Astrocyte (in vitro differentiated cells and primary cell): ENCODE results near the gene PSMD4. TPM values are rescaled to one million over a fixed set of nuclear protein-coding genes. Genes with fewer than 3 reads are reported as not detected.

Source experiments
- DNase-seq: peaks from one replicate; pipeline ENCODE4 v3.0.0-alpha.2; 2010; ENCODE audit warnings: low read depth
- FAIRE-seq: peaks from 2 replicates; lab custom pipeline; 2011; peaks lifted over from hg19 to GRCh38; lab: Jason Lieb, UNC
- H2AFZ ChIP-seq: 2 replicates; pipeline ENCODE4 v1.6.0; 2012; ENCODE audit warnings: low read depth, low read length, inconsistent platforms
- H3K27ac ChIP-seq: 2 replicates; pipeline ENCODE4 v1.5.1; 2011; ENCODE audit warnings: low read depth, low read length, inconsistent platforms
- H3K27me3 ChIP-seq: 2 replicates; pipeline ENCODE4 v1.6.0; 2011; ENCODE audit warnings: low read length, inconsistent platforms; ENCODE audit not compliant: insufficient read depth
- H3K36me3 ChIP-seq: 2 replicates; pipeline ENCODE4 v1.5.1; 2011; ENCODE audit warnings: low read length, inconsistent platforms; ENCODE audit not compliant: insufficient read depth
- H3K4me1 ChIP-seq: 2 replicates; pipeline ENCODE4 v1.5.1; 2011; ENCODE audit warnings: low read length, inconsistent platforms; ENCODE audit not compliant: insufficient read depth
- H3K4me2 ChIP-seq: 2 replicates; pipeline ENCODE4 v1.6.0; 2012; ENCODE audit warnings: low read length, inconsistent platforms
- H3K4me3 ChIP-seq: 2 replicates; pipeline ENCODE4 v1.5.1; 2011; ENCODE audit warnings: low read depth, mild to moderate bottlenecking, low read length, inconsistent platforms; ENCODE audit not compliant: insufficient read depth
- H3K79me2 ChIP-seq: 2 replicates; pipeline ENCODE4 v1.6.0; 2012; ENCODE audit warnings: mild to moderate bottlenecking, low read length, inconsistent platforms; ENCODE audit not compliant: insufficient read depth
- H3K9ac ChIP-seq: 2 replicates; pipeline ENCODE4 v1.6.0; 2012; ENCODE audit warnings: mild to moderate bottlenecking, low read length, inconsistent platforms
- H3K9me3 ChIP-seq: 2 replicates; pipeline ENCODE4 v1.5.1; 2012; ENCODE audit warnings: low read depth, mild to moderate bottlenecking, low read length, inconsistent platforms; ENCODE audit not compliant: insufficient read depth
- H4K20me1 ChIP-seq: 2 replicates; pipeline ENCODE4 v1.6.0; 2012; ENCODE audit warnings: low read length, inconsistent platforms; ENCODE audit not compliant: insufficient read depth
- H3K27ac Mint-ChIP-seq: one replicate; pipeline ENCODE4 v1.8.0; 2021; ENCODE audit warnings: mild to moderate bottlenecking, mixed read lengths; ENCODE audit not compliant: unreplicated experiment
- H3K27me3 Mint-ChIP-seq: one replicate; pipeline ENCODE4 v1.8.0; 2021; ENCODE audit warnings: low read depth, mixed read lengths; ENCODE audit not compliant: unreplicated experiment
- H3K36me3 Mint-ChIP-seq: one replicate; pipeline ENCODE4 v1.8.0; 2021; ENCODE audit warnings: low read depth, mixed read lengths; ENCODE audit not compliant: unreplicated experiment
- H3K4me1 Mint-ChIP-seq: one replicate; pipeline ENCODE4 v1.8.0; 2021; ENCODE audit warnings: low read depth, mixed read lengths; ENCODE audit not compliant: unreplicated experiment
- H3K4me3 Mint-ChIP-seq: one replicate; pipeline ENCODE4 v1.8.0; 2021; ENCODE audit warnings: mild to moderate bottlenecking, moderate library complexity, mixed read lengths; ENCODE audit not compliant: unreplicated experiment
- H3K9me3 Mint-ChIP-seq: one replicate; pipeline ENCODE4 v1.8.0; 2021; ENCODE audit warnings: mild to moderate bottlenecking, mixed read lengths; ENCODE audit not compliant: unreplicated experiment
- CTCF ChIP-seq: IDR thresholded peaks from 2 replicates; pipeline ENCODE4 v1.5.1; 2011; ENCODE audit warnings: low read depth, mild to moderate bottlenecking, inconsistent platforms, low read length, moderate library complexity; ENCODE audit not compliant: insufficient read depth
- EZH2 ChIP-seq: IDR thresholded peaks from 2 replicates; pipeline ENCODE4 v1.6.1; 2012; ENCODE audit warnings: mild to moderate bottlenecking, low read length, inconsistent platforms; ENCODE audit not compliant: insufficient read depth
- total RNA-seq: library from RNA; stranded (reverse); gene quantifications from 2 replicates; pipeline ENCODE4 v1.2.1, GENCODE V29; 2021

The PSMD4 gene
- total RNA-seq, 1 donor from 2014 or later, result 171 TPM

- no peak for TF ChIP-seq EZH2
- no peak for TF ChIP-seq CTCF
- Histone ChIP-seq H3K4me3 (no peak overlapping the region), H3K27me3 (no peaks in the 10 kb centered on the region), H4K20me1 (peaks cover 13% of the 10 kb centered on the region), H3K4me2 (no peak overlapping the region), H3K36me3 (peaks cover 31% of the 10 kb centered on the region), H3K27ac (no peak overlapping the region), H3K9me3 (no peaks in the 10 kb centered on the region), H2AFZ (no peak overlapping the region), H3K79me2 (peaks cover 16% of the 10 kb centered on the region), H3K9ac (no peak overlapping the region), H3K4me1 (no peaks in the 10 kb centered on the region)
- peaks cover 26% of the 10 kb centered on the region for H3K36me3 Mint-ChIP-seq
- H3K27me3 Mint-ChIP-seq, result no peaks in the 10 kb centered on the region
- FAIRE-seq, result no peak
- H3K9me3 Mint-ChIP-seq, result no peaks in the 10 kb centered on the region
- peaks cover 4% of the 10 kb centered on the region for H3K4me1 Mint-ChIP-seq
- H3K4me3 Mint-ChIP-seq, result no peak overlapping the region
- no peak for DNase-seq
- peak overlapping the region; percentile 34 for H3K27ac Mint-ChIP-seq
These were observed 11.8 kb downstream of the PSMD4 start for GRCh38 chr1:151266315-151266714.

- H3K4me1 ChIP-seq, result no peaks in the 10 kb centered on the region
- H3K27ac ChIP-seq, result no peak overlapping the region
- H3K9ac ChIP-seq, result no peak overlapping the region
- FAIRE-seq (no peak), DNase-seq (no peak)
- no peaks in the 10 kb centered on the region for H3K27me3 ChIP-seq
- Mint-ChIP-seq H3K4me3 (no peak overlapping the region), H3K27me3 (no peaks in the 10 kb centered on the region), H3K27ac (no peak overlapping the region), H3K4me1 (peaks cover 4% of the 10 kb centered on the region), H3K36me3 (peaks cover 27% of the 10 kb centered on the region), H3K9me3 (no peaks in the 10 kb centered on the region)
- peaks cover 12% of the 10 kb centered on the region for H3K79me2 ChIP-seq
- H2AFZ ChIP-seq, result no peak overlapping the region
- H4K20me1 ChIP-seq, result peaks cover 8% of the 10 kb centered on the region
- no peak overlapping the region for H3K4me2 ChIP-seq
- peaks cover 31% of the 10 kb centered on the region for H3K36me3 ChIP-seq
- no peak overlapping the region for H3K4me3 ChIP-seq
- H3K9me3 ChIP-seq, result no peaks in the 10 kb centered on the region
- TF ChIP-seq CTCF (no peak), EZH2 (no peak)
These were observed 12.3 kb downstream of the PSMD4 start for GRCh38 chr1:151266821-151267220.

GRCh38 chr1:151267760-151268159 is 13.2 kb downstream of the PSMD4 start:
- TF ChIP-seq CTCF (no peak), EZH2 (no peak)
- H3K27ac Mint-ChIP-seq, result peak overlapping the region; percentile 75
- FAIRE-seq, result no peak

More at GRCh38 chr1:151267760-151268159, 13.2 kb downstream of the PSMD4 start:
- no peak overlapping the region for H3K4me3 Mint-ChIP-seq
- H3K27me3 Mint-ChIP-seq, result no peaks in the 10 kb centered on the region
- no peaks in the 10 kb centered on the region for H3K27me3 ChIP-seq
- H3K4me1 Mint-ChIP-seq, result peaks cover 4% of the 10 kb centered on the region
- H3K4me1 ChIP-seq, result no peaks in the 10 kb centered on the region
- no peak overlapping the region for H3K4me3 ChIP-seq
- H4K20me1 ChIP-seq, result no peaks in the 10 kb centered on the region
- H2AFZ ChIP-seq, result no peak overlapping the region
- no peak overlapping the region for H3K9ac ChIP-seq
- peaks cover 5% of the 10 kb centered on the region for H3K79me2 ChIP-seq
- peaks cover 30% of the 10 kb centered on the region for H3K36me3 Mint-ChIP-seq
- H3K4me2 ChIP-seq, result no peak overlapping the region
- H3K27ac ChIP-seq, result no peak overlapping the region
- DNase-seq, result no peak
- H3K9me3 Mint-ChIP-seq, result no peaks in the 10 kb centered on the region
- H3K36me3 ChIP-seq, result peaks cover 26% of the 10 kb centered on the region
- no peaks in the 10 kb centered on the region for H3K9me3 ChIP-seq
